GM12878 (cell line): ENCODE measurements around the gene MPC2. TPM values are rescaled to one million over a fixed set of nuclear protein-coding genes. Genes with fewer than 3 reads are reported as not detected.

Source experiments
- ATAC-seq: fragments of 200-7000 bp; cut with Tn5 transposase; 3 replicates; pipeline ENCODE4 v1.9.1; 2020; ENCODE audit warnings: mild to moderate bottlenecking, moderate library complexity
- BruUV-seq: library from RNA; stranded (reverse); fragments of 400-500 nt; replicated peaks from 2 replicates; lab custom pipeline; 2021; lab: Mats Ljungman, UMichigan
- CTCF ChIA-PET: fragments of 300-600 bp; sonication (Branson Sonifier 250); formaldehyde crosslinking; extraction: SDS; loops from one replicate; lab custom pipeline; 2021; ENCODE audit warnings: inconsistent platforms; lab: Yijun Ruan, JAX
- POLR2A ChIA-PET: fragments of 350-600 bp; formaldehyde crosslinking; extraction: SDS; loops from one replicate; lab custom pipeline; 2021; ENCODE audit warnings: inconsistent platforms; lab: Charles Lee
- RAD21 ChIA-PET: fragments of 300-600 bp; sonication (Branson Sonifier 250); formaldehyde crosslinking; loops from one replicate; lab custom pipeline; 2023; ENCODE audit warnings: antibody characterized with exemption; ENCODE audit not compliant: unreplicated experiment; lab: Charles Lee
- SMC1A ChIA-PET: fragments of 300-600 bp; sonication (Branson Sonifier 250); formaldehyde crosslinking; loops from one replicate; lab custom pipeline; 2023; ENCODE audit not compliant: unreplicated experiment, uncharacterized antibody; lab: Charles Lee
- DNase-seq: peaks from one replicate; pipeline ENCODE4 v3.0.0-alpha.2; 2011; ENCODE audit warnings: low read depth, low spot score
- FAIRE-seq: peaks from 3 replicates; lab custom pipeline; 2011; peaks lifted over from hg19 to GRCh38; lab: Jason Lieb, UNC
- H2AFZ ChIP-seq: 2 replicates; pipeline ENCODE4 v1.6.0; 2011; ENCODE audit warnings: low read depth, low read length, control low read depth; ENCODE audit not compliant: control insufficient read depth
- H3K27ac ChIP-seq: 2 replicates; pipeline ENCODE4 v1.5.1; 2011; ENCODE audit warnings: control low read depth; ENCODE audit not compliant: control insufficient read depth, insufficient read depth
- H3K27me3 ChIP-seq, 2 experiments: replicated peaks in 1 of 2; 2 replicates each; pipeline versions ENCODE4 v1.6.0 to v1.6.1; 2011; ENCODE audit warnings: low read length in 1 of 2; ENCODE audit not compliant: control insufficient read depth in 2 of 2, insufficient read depth in 2 of 2
- H3K36me3 ChIP-seq, 2 experiments: 2 replicates each; pipeline ENCODE4 v1.5.1; 2011; ENCODE audit warnings: low read length in 1 of 2; ENCODE audit not compliant: control insufficient read depth in 2 of 2, insufficient read depth in 2 of 2
- H3K4me1 ChIP-seq: 2 replicates; pipeline ENCODE4 v1.6.1; 2011; ENCODE audit warnings: mild to moderate bottlenecking, low read length, moderate library complexity, mixed read lengths; ENCODE audit not compliant: control insufficient read depth, insufficient read depth
- H3K4me2 ChIP-seq: 2 replicates; pipeline ENCODE4 v1.6.0; 2011; ENCODE audit warnings: control low read depth; ENCODE audit not compliant: control insufficient read depth, insufficient read depth
- H3K4me3 ChIP-seq: fragments of 200-600 bp; sonication (generic); 2 replicates; pipeline ENCODE4 v1.5.1; 2016
- H3K79me2 ChIP-seq: 2 replicates; pipeline ENCODE4 v1.6.0; 2011; ENCODE audit warnings: low read length; ENCODE audit not compliant: control insufficient read depth, insufficient read depth
- H3K9ac ChIP-seq: 2 replicates; pipeline ENCODE4 v1.8.0; 2011; ENCODE audit warnings: low read length, control low read depth, mixed read lengths; ENCODE audit not compliant: control insufficient read depth, insufficient read depth
- H3K9me3 ChIP-seq: replicated peaks from 3 replicates; pipeline ENCODE4 v1.5.1; 2011; ENCODE audit warnings: mild to moderate bottlenecking, low read length; ENCODE audit not compliant: control insufficient read depth, insufficient read depth
- H4K20me1 ChIP-seq: 2 replicates; pipeline ENCODE4 v1.6.0; 2011; ENCODE audit not compliant: control insufficient read depth, insufficient read depth
- CHD2 ChIP-seq: IDR thresholded peaks from 2 replicates; pipeline ENCODE4 v1.6.1; 2011; ENCODE audit warnings: low read depth, low read length, improper control_type of control experiment, borderline replicate concordance
- IKZF1 ChIP-seq: fragments of 450-650 bp; conservative IDR thresholded peaks from 2 replicates; pipeline ENCODE4 v1.6.1; 2017; ENCODE audit warnings: antibody characterized with exemption, mild to moderate bottlenecking
- NR2C1 ChIP-seq: fragments of 450-650 bp; IDR thresholded peaks from 2 replicates; pipeline ENCODE4 v1.6.1; 2017; ENCODE audit warnings: antibody characterized with exemption, mild to moderate bottlenecking, moderate library complexity
- POLR2AphosphoS2 ChIP-seq: IDR thresholded peaks from 2 replicates; pipeline ENCODE4 v1.6.1; 2011; ENCODE audit warnings: low read depth, mild to moderate bottlenecking, low read length, improper control_type of control experiment, moderate library complexity
- STAT3 ChIP-seq: IDR thresholded peaks from 2 replicates; pipeline ENCODE4 v1.6.1; 2011; ENCODE audit warnings: low read depth, low read length, improper control_type of control experiment
- in situ Hi-C: fragments of 300-500 bp; cut with MboI; formaldehyde crosslinking; loops from 9 replicates; pipeline ENCODE4 v1.14.3; 2018; ENCODE audit warnings: mixed read lengths
- intact Hi-C: fragments of 100-400 bp; cut with micrococcal nuclease; formaldehyde crosslinking; loops from one replicate; pipeline ENCODE4 v1.14.2; 2022; ENCODE audit not compliant: unreplicated experiment
- polyA plus RNA-seq, 11 experiments: library from polyadenylated mRNA; depleted of rRNA in 4 of 11; unstranded in 6 of 11; stranded (reverse) in 5 of 11; fragments of >200 nt; fragmentation: Nextera tagmentation in 4 of 11; fragmentation: Illumina TruSeq in 1 of 11; extraction: Ambion mirVana in 4 of 11; extraction: Trizol in 1 of 11; gene quantifications; 1 replicate in 1 of 11; 2 replicates in 10 of 11; pipeline versions ENCODE4 v1.2.1 to v1.2.3, GENCODE V29; 2011 to 2016; ENCODE audit warnings: inconsistent platforms in 2 of 11, missing spikeins in 2 of 11, low read depth in 1 of 11
- total RNA-seq, 4 experiments: library from RNA; depleted of rRNA in 3 of 4; stranded (reverse); fragments of >200 nt in 3 of 4; fragmentation: Illumina TruSeq in 1 of 4; extraction: Trizol in 1 of 4; gene quantifications; 2 replicates each; pipeline versions ENCODE4 v1.2.1 to v1.2.3, GENCODE V29; 2013 to 2021
- TF ChIP-seq, protein P1 (sequence below): fragments of 450-650 bp; conservative IDR thresholded peaks from 2 replicates; pipeline ENCODE4 v1.6.1; 2017; ENCODE audit warnings: mild to moderate bottlenecking, moderate library complexity
- TF ChIP-seq, protein P2 (sequence below): fragments of 450-650 bp; IDR thresholded peaks from 2 replicates; pipeline ENCODE4 v1.6.1; 2018; ENCODE audit warnings: mild to moderate bottlenecking, low read depth, moderate library complexity; ENCODE audit not compliant: partially characterized antibody
- TF ChIP-seq, protein P3 (sequence below): fragments of 450-650 bp; IDR thresholded peaks from 2 replicates; pipeline ENCODE4 v1.6.1; 2017; ENCODE audit warnings: mild to moderate bottlenecking, low read depth, inconsistent platforms; ENCODE audit not compliant: poor library complexity, severe bottlenecking

The MPC2 gene
- total and polyA plus RNA-seq, 10 of the 15 experiments (the other 5 are each of a cell fraction or from before 2014, with no cell fraction given) = 22.5 to 164 (median 63.3) TPM

DNA sequence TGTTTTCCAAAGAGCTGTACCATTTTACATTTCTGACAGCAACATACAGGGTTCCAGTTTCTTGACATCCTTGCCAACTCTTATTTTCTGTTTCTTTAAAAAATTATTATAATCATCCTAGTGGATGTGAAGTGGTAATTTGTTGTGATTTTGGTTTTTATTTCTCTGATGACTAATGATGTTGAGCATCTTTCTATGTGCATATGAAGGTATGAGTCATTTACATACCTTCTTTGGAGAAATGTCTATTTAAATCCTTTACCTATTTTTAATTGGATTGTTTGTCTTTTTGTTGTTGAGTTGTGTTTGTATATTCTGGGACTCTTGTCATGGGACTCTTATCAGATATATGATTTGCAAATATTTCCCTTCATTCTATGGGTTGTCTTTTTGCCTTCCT is 20.8 kb upstream of the MPC2 start:
- Histone ChIP-seq H3K4me2 (no peak overlapping the region), H3K27ac (no peak overlapping the region), H4K20me1 (no peaks in the 10 kb centered on the region), H3K9me3 (no peaks in the 10 kb centered on the region; the same call in none of the 3 replicates), H3K36me3 (peaks cover 0 to 6% of the 10 kb centered on the region in 2 experiments; a peak in 2 of 4 replicates), H3K27me3 (no peaks in the 10 kb centered on the region), H2AFZ (no peak overlapping the region), H3K9ac (no peak overlapping the region), H3K4me3 (no peak overlapping the region), H3K79me2 (peaks cover 2% of the 10 kb centered on the region), H3K4me1 (no peaks in the 10 kb centered on the region)
- ChIA-PET RAD21 (no interaction called here), POLR2A (no interaction called here), SMC1A (no interaction called here), CTCF (no interaction called here)
- DNase-seq (no peak), FAIRE-seq (no peak), ATAC-seq (no peak)
- in situ Hi-C loops = no loop called here
- TF ChIP-seq, protein P1, sequence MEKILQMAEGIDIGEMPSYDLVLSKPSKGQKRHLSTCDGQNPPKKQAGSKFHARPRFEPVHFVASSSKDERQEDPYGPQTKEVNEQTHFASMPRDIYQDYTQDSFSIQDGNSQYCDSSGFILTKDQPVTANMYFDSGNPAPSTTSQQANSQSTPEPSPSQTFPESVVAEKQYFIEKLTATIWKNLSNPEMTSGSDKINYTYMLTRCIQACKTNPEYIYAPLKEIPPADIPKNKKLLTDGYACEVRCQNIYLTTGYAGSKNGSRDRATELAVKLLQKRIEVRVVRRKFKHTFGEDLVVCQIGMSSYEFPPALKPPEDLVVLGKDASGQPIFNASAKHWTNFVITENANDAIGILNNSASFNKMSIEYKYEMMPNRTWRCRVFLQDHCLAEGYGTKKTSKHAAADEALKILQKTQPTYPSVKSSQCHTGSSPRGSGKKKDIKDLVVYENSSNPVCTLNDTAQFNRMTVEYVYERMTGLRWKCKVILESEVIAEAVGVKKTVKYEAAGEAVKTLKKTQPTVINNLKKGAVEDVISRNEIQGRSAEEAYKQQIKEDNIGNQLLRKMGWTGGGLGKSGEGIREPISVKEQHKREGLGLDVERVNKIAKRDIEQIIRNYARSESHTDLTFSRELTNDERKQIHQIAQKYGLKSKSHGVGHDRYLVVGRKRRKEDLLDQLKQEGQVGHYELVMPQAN = no peak
- TF ChIP-seq CHD2 (no peak), IKZF1 (no peak), POLR2AphosphoS2 (no peak), NR2C1 (no peak), STAT3 (no peak)
- TF ChIP-seq, protein P2, sequence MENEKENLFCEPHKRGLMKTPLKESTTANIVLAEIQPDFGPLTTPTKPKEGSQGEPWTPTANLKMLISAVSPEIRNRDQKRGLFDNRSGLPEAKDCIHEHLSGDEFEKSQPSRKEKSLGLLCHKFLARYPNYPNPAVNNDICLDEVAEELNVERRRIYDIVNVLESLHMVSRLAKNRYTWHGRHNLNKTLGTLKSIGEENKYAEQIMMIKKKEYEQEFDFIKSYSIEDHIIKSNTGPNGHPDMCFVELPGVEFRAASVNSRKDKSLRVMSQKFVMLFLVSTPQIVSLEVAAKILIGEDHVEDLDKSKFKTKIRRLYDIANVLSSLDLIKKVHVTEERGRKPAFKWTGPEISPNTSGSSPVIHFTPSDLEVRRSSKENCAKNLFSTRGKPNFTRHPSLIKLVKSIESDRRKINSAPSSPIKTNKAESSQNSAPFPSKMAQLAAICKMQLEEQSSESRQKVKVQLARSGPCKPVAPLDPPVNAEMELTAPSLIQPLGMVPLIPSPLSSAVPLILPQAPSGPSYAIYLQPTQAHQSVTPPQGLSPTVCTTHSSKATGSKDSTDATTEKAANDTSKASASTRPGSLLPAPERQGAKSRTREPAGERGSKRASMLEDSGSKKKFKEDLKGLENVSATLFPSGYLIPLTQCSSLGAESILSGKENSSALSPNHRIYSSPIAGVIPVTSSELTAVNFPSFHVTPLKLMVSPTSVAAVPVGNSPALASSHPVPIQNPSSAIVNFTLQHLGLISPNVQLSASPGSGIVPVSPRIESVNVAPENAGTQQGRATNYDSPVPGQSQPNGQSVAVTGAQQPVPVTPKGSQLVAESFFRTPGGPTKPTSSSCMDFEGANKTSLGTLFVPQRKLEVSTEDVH = no peak
- TF ChIP-seq, protein P3, sequence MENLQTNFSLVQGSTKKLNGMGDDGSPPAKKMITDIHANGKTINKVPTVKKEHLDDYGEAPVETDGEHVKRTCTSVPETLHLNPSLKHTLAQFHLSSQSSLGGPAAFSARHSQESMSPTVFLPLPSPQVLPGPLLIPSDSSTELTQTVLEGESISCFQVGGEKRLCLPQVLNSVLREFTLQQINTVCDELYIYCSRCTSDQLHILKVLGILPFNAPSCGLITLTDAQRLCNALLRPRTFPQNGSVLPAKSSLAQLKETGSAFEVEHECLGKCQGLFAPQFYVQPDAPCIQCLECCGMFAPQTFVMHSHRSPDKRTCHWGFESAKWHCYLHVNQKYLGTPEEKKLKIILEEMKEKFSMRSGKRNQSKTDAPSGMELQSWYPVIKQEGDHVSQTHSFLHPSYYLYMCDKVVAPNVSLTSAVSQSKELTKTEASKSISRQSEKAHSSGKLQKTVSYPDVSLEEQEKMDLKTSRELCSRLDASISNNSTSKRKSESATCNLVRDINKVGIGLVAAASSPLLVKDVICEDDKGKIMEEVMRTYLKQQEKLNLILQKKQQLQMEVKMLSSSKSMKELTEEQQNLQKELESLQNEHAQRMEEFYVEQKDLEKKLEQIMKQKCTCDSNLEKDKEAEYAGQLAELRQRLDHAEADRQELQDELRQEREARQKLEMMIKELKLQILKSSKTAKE = no peak
- no TSS peak for BruUV-seq
- intact Hi-C loops = no loop called here
